H1 (cell line): ENCODE results near the gene ANKFN1. TPM values are rescaled to one million over a fixed set of nuclear protein-coding genes. Genes with fewer than 3 reads are reported as not detected.

Source experiments
- CHD1 ChIP-seq: IDR thresholded peaks from 2 replicates; pipeline ENCODE4 v1.6.1; 2012; ENCODE audit warnings: low read depth, low read length, improper control_type of control experiment
- CHD7 ChIP-seq: fragments of 300-600 bp; sonication (generic); IDR thresholded peaks from 2 replicates; pipeline ENCODE4 v1.7.1; 2012; ENCODE audit warnings: low read length, moderate library complexity, mild to moderate bottlenecking, inconsistent platforms; ENCODE audit not compliant: insufficient replicate concordance
- CTCF ChIP-seq, 3 experiments: IDR thresholded peaks; 1 replicate in 2 of 3; 2 replicates in 1 of 3; pipeline versions ENCODE4 v1.5.1 to v1.6.1; 2011; ENCODE audit warnings: low read length in 3 of 3, mild to moderate bottlenecking in 3 of 3, inconsistent platforms in 2 of 3, low read depth in 1 of 3, moderate library complexity in 1 of 3; ENCODE audit not compliant: insufficient read depth in 1 of 3; ENCODE audit errors: control extremely low read depth in 1 of 3
- RFX5 ChIP-seq: IDR thresholded peaks from 2 replicates; pipeline ENCODE4 v1.6.1; 2011; ENCODE audit warnings: low read depth, low read length, improper control_type of control experiment, borderline replicate concordance
- TAF1 ChIP-seq: IDR thresholded peaks from 2 replicates; pipeline ENCODE4 v1.6.1; 2011; ENCODE audit warnings: mild to moderate bottlenecking, low read depth, low read length
- polyA plus RNA-seq, 7 experiments: library from polyadenylated mRNA; depleted of rRNA in 3 of 7; stranded (reverse) in 5 of 7; unstranded in 2 of 7; fragments of >200 nt in 5 of 7; fragments of 200-250 nt in 2 of 7; gene quantifications; 1 replicate in 5 of 7; 2 replicates in 1 of 7; 4 replicates in 1 of 7; pipeline versions ENCODE4 v1.2.1 to v1.2.3, GENCODE V29; 2011 to 2013; ENCODE audit warnings: missing spikeins in 2 of 7, mixed read lengths in 2 of 7
- total RNA-seq: library from RNA; stranded (reverse); fragmentation: NEBNext Ultra II Directional; extraction: Animal tissue kit (Norgen Biotek cat#: 25700); gene quantifications from 2 replicates; pipeline ENCODE4 v1.2.1, GENCODE V29; 2021

Gene ANKFN1
- total and polyA plus RNA-seq, 2 of the 8 experiments (the other 6 are each of a cell fraction or from before 2014, with no cell fraction given), result not detected

GRCh38 chr17:56316604-56317003 is 163.3 kb downstream of the ANKFN1 start (continued):
- no peak for TF ChIP-seq CHD7
- no peak for TF ChIP-seq CHD1
- no peak for TF ChIP-seq TAF1
- TF ChIP-seq RFX5, result no peak
- no peak for TF ChIP-seq CTCF (IDR thresholded peaks at IDR 0.05; ENCODE audit: control extremely low read depth in 1 of 3, insufficient read depth in 1 of 3, low read depth in 1 of 3, low read length in 3 of 3)
